CD4-positive, alpha-beta T cell (primary cell): ENCODE results near the gene PWWP2A. TPM values are rescaled to one million over a fixed set of nuclear protein-coding genes. Genes with fewer than 3 reads are reported as not detected.

ENCODE experiments used
- ATAC-seq: fragments of 200-7000 bp; cut with Tn5 transposase; one replicate; pipeline ENCODE4 v1.10.0; 2022; ENCODE audit warnings: mild to moderate bottlenecking; ENCODE audit not compliant: poor library complexity
- CTCF ChIA-PET: fragments of 350-600 bp; sonication (Branson Sonifier 250); formaldehyde crosslinking; loops from one replicate; lab custom pipeline; 2021; ENCODE audit warnings: antibody characterized with exemption, inconsistent platforms; lab: Charles Lee
- POLR2A ChIA-PET: fragments of 350-600 bp; sonication (Branson Sonifier 250); formaldehyde crosslinking; loops from one replicate; lab custom pipeline; 2021; ENCODE audit warnings: antibody characterized with exemption, inconsistent platforms; lab: Charles Lee
- DNase-seq, 14 experiments: peaks; one replicate each; pipeline ENCODE4 v3.0.0-alpha.2; 2013 to 2020; ENCODE audit warnings: mixed read lengths in 2 of 14
- H3K27ac ChIP-seq, 2 donors: one replicate each; pipeline versions ENCODE4 v1.5.1 to v1.7.0; 2013; ENCODE audit warnings: low read length in 2 of 2, low read depth in 1 of 2, mild to moderate bottlenecking in 1 of 2
- H3K27me3 ChIP-seq, 2 experiments: 1 replicate in 1 of 2; 2 replicates in 1 of 2; pipeline versions ENCODE4 v1.6.1 to v1.7.0; 2013; ENCODE audit warnings: low read length in 2 of 2, control low read depth in 1 of 2, mild to moderate bottlenecking in 1 of 2, moderate library complexity in 1 of 2; ENCODE audit not compliant: insufficient read depth in 2 of 2, control insufficient read depth in 1 of 2
- H3K36me3 ChIP-seq: one replicate; pipeline ENCODE4 v1.6.1; 2013; ENCODE audit warnings: low read length, control low read depth; ENCODE audit not compliant: insufficient read depth
- H3K4me1 ChIP-seq: one replicate; pipeline ENCODE4 v1.6.1; 2013; ENCODE audit warnings: low read length, control low read depth; ENCODE audit not compliant: insufficient read depth
- H3K4me3 ChIP-seq: one replicate; pipeline ENCODE4 v1.5.1; 2013; ENCODE audit warnings: mild to moderate bottlenecking, low read length, moderate library complexity
- H3K9me3 ChIP-seq, 2 experiments: 1 replicate in 1 of 2; 2 replicates in 1 of 2; pipeline versions ENCODE4 v1.6.1 to v1.7.0; 2013; ENCODE audit warnings: low read length in 2 of 2, mild to moderate bottlenecking in 2 of 2, control low read depth in 1 of 2, moderate library complexity in 1 of 2; ENCODE audit not compliant: control insufficient read depth in 1 of 2, insufficient read depth in 1 of 2
- H3K27ac Mint-ChIP-seq: one replicate; pipeline ENCODE4 v1.8.0; 2020; ENCODE audit warnings: mixed read lengths
- H3K27me3 Mint-ChIP-seq: one replicate; pipeline ENCODE4 v1.8.0; 2021; ENCODE audit warnings: mixed read lengths
- H3K36me3 Mint-ChIP-seq: one replicate; pipeline ENCODE4 v1.8.0; 2021; ENCODE audit warnings: low read depth, mixed read lengths
- H3K4me1 Mint-ChIP-seq: one replicate; pipeline ENCODE4 v1.8.0; 2021; ENCODE audit warnings: low read depth, mixed read lengths
- H3K4me3 Mint-ChIP-seq: one replicate; pipeline ENCODE4 v1.8.0; 2020; ENCODE audit warnings: mild to moderate bottlenecking, mixed read lengths
- H3K9me3 Mint-ChIP-seq: one replicate; pipeline ENCODE4 v1.8.0; 2020; ENCODE audit warnings: mixed read lengths
- intact Hi-C, 2 experiments: fragments of 100-400 bp; cut with DNase I in 1 of 2; cut with micrococcal nuclease in 1 of 2; formaldehyde crosslinking; loops; one replicate each; pipeline versions ENCODE4 v1.15.1 to v1.9.0; 2023 to 2025; cut with DNase I, micrococcal nuclease
- total RNA-seq, 174 experiments: library from RNA in 2 of 174; stranded (reverse) in 2 of 174; gene quantifications; one replicate each; pipeline ENCODE4 v1.2.3 and lab custom pipeline; 2021 to 2026
- TF ChIP-seq, protein P1 (sequence below): fragments of 200-600 bp; IDR thresholded peaks from one replicate; pipeline ENCODE4 v1.8.0; 2022; ENCODE audit warnings: antibody characterized with exemption, mild to moderate bottlenecking

The PWWP2A gene
- total RNA-seq, 2 experiments from 2014 or later, result 18.2 to 23.2 TPM

DNA sequence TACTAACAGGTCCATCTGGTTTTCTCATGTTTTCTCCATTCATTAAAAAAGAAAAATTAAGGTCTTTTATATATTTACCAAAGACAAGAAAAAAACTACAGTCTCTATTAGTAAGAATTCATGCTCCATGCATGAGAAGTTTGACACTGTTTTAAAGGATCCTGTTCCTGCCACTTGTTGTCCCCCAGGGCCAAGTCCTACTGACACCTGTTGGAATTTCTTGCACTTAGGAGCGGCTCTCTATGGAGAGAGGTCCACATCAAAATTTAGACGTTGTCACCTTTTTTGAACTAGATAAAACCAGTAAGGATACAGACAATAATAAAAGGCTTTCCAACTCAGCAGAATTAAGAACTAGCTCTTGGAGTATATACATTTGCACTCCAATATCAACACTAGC, 42.3 kb downstream of the PWWP2A start:
- intact Hi-C loops, result no loop called here
- ChIA-PET POLR2A (no interaction called here), CTCF (no interaction called here)
- H3K9me3 Mint-ChIP-seq, result no peaks in the 10 kb centered on the region
- H3K4me1 ChIP-seq, result no peaks in the 10 kb centered on the region
- peaks cover 47% of the 10 kb centered on the region for H3K36me3 Mint-ChIP-seq
- TF ChIP-seq, protein P1, sequence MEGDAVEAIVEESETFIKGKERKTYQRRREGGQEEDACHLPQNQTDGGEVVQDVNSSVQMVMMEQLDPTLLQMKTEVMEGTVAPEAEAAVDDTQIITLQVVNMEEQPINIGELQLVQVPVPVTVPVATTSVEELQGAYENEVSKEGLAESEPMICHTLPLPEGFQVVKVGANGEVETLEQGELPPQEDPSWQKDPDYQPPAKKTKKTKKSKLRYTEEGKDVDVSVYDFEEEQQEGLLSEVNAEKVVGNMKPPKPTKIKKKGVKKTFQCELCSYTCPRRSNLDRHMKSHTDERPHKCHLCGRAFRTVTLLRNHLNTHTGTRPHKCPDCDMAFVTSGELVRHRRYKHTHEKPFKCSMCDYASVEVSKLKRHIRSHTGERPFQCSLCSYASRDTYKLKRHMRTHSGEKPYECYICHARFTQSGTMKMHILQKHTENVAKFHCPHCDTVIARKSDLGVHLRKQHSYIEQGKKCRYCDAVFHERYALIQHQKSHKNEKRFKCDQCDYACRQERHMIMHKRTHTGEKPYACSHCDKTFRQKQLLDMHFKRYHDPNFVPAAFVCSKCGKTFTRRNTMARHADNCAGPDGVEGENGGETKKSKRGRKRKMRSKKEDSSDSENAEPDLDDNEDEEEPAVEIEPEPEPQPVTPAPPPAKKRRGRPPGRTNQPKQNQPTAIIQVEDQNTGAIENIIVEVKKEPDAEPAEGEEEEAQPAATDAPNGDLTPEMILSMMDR, result no peak
- no peak overlapping the region for H3K27ac Mint-ChIP-seq
- no peaks in the 10 kb centered on the region for H3K27me3 Mint-ChIP-seq
- ATAC-seq, result no peak
- peaks cover 15% of the 10 kb centered on the region for H3K36me3 ChIP-seq
- no peak overlapping the region for H3K27ac ChIP-seq
- peaks cover under 1% of the 10 kb centered on the region for H3K4me1 Mint-ChIP-seq
- no peak overlapping the region for H3K4me3 Mint-ChIP-seq
- H3K4me3 ChIP-seq, result no peak overlapping the region
- no peaks in the 10 kb centered on the region for H3K27me3 ChIP-seq
- H3K9me3 ChIP-seq, result no peaks in the 10 kb centered on the region
- DNase-seq, result no peak

DNA sequence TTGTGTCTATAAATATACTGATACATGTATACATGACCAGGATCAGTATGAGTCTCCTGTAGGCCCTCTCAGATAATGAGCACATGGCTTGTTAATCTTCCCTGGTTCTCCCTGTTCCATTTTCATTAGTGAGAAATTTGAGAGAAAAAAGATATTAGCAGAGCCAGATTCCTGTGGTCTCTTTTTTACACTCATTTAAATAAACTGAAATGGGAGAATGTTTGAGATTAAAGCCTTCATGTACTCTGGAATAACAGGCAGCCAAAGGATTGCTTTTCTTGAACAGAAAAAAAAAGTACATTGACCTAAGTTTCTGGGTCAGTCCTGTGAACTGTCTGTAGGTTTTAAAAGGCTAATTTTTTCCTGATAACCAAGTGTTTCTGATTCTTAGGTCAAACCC, 44.2 kb downstream of the PWWP2A start:
- no peak overlapping the region for H3K4me3 Mint-ChIP-seq
- H3K27ac ChIP-seq, result no peak overlapping the region
- peaks cover 15% of the 10 kb centered on the region for H3K36me3 ChIP-seq
- no peaks in the 10 kb centered on the region for H3K9me3 Mint-ChIP-seq
- no peaks in the 10 kb centered on the region for H3K9me3 ChIP-seq
- ChIA-PET CTCF (interaction anchor here (0.6 to 1.2 kb wide), 2 partner anchors 16 to 53 kb away, joined by 4 to 5 read pairs; no protein-coding TSS in a partner anchor), POLR2A (no interaction called here)
- peaks cover 11% of the 10 kb centered on the region for H3K4me1 Mint-ChIP-seq
- no peaks in the 10 kb centered on the region for H3K4me1 ChIP-seq
- no peaks in the 10 kb centered on the region for H3K27me3 Mint-ChIP-seq
- DNase-seq (no peak), ATAC-seq (no peak)
- TF ChIP-seq, protein P1, result no peak
- H3K36me3 Mint-ChIP-seq, result peaks cover 42% of the 10 kb centered on the region
- intact Hi-C loops, result no loop called here
- no peak overlapping the region for H3K27ac Mint-ChIP-seq
- H3K27me3 ChIP-seq, result no peaks in the 10 kb centered on the region
- no peak overlapping the region for H3K4me3 ChIP-seq

DNA sequence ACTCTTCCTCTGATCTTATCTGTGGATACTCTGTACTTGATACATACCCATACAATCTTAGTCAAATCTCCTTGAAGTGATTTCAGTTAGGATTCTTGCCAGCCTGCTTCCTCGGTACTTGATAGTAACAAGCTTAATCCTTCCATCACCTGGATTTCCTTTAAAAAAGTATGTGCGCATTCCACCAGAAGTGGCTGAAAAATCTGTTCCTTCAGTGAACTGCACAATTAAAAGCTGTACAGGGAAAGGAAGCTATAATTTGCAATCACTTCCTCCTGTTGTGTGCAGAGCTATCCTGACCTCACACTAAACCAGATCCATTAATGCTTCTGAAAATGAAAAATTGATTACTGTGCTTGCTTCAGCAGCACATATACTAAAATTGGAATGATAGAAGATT, 47.3 kb downstream of the PWWP2A start:
- H3K4me3 ChIP-seq, result no peak overlapping the region
- POLR2A ChIA-PET, result no interaction called here
- no peak for ATAC-seq

More for the DNA sequence above, 47.3 kb downstream of the PWWP2A start:
- H3K27me3 ChIP-seq, result no peaks in the 10 kb centered on the region
- Mint-ChIP-seq H3K9me3 (no peaks in the 10 kb centered on the region), H3K4me1 (peaks cover 11% of the 10 kb centered on the region), H3K36me3 (peaks cover 25% of the 10 kb centered on the region), H3K27me3 (no peaks in the 10 kb centered on the region), H3K27ac (no peak overlapping the region), H3K4me3 (no peak overlapping the region)
- TF ChIP-seq, protein P1, result no peak
- H3K27ac ChIP-seq, result no peak overlapping the region
- peaks cover 5% of the 10 kb centered on the region for H3K36me3 ChIP-seq
- DNase-seq, result no peak
- CTCF ChIA-PET, result interaction anchor here (0.9 kb wide), 1 partner anchor 50 kb away, joined by 3 read pairs; no protein-coding TSS in a partner anchor
- intact Hi-C loops, result no loop called here
- no peaks in the 10 kb centered on the region for H3K4me1 ChIP-seq
- H3K9me3 ChIP-seq, result no peaks in the 10 kb centered on the region
